DND-41 (cell line): ENCODE measurements around the gene RAPH1.

Source experiments
- ATAC-seq: fragments of 200-7000 bp; cut with Tn5 transposase; 3 replicates; pipeline ENCODE4 v1.9.1; 2021; ENCODE audit warnings: low read depth; ENCODE audit not compliant: insufficient read depth
- DNase-seq: peaks from one replicate; pipeline ENCODE4 v3.0.0-alpha.2; 2020
- H2AFZ ChIP-seq: 2 replicates; pipeline ENCODE4 v1.6.0; 2012; ENCODE audit warnings: low read depth, low read length
- H3K27ac ChIP-seq: 2 replicates; pipeline ENCODE4 v1.5.1; 2012; ENCODE audit warnings: low read length, inconsistent platforms
- H3K27me3 ChIP-seq: fragments of 200-600 bp; sonication (generic); 2 replicates; pipeline ENCODE4 v1.6.0; 2012; ENCODE audit warnings: low read length, mild to moderate bottlenecking, inconsistent platforms; ENCODE audit not compliant: insufficient read depth, poor library complexity
- H3K36me3 ChIP-seq: 2 replicates; pipeline ENCODE4 v1.5.1; 2012; ENCODE audit warnings: low read length, inconsistent platforms; ENCODE audit not compliant: insufficient read depth
- H3K4me1 ChIP-seq: 2 replicates; pipeline ENCODE4 v1.5.1; 2012; ENCODE audit warnings: mild to moderate bottlenecking, low read length; ENCODE audit not compliant: insufficient read depth
- H3K4me2 ChIP-seq: 2 replicates; pipeline ENCODE4 v1.6.0; 2012; ENCODE audit warnings: mild to moderate bottlenecking, moderate library complexity, low read length, inconsistent platforms; ENCODE audit not compliant: insufficient read depth
- H3K4me3 ChIP-seq, 2 experiments: fragments of 200-600 bp in 1 of 2; shearing (Covaris generic) in 1 of 2; 2 replicates each; pipeline ENCODE4 v1.5.1; 2012 to 2016; ENCODE audit warnings: inconsistent platforms in 2 of 2, low read length in 2 of 2, mild to moderate bottlenecking in 2 of 2, low read depth in 1 of 2, moderate library complexity in 1 of 2
- H3K79me2 ChIP-seq: 2 replicates; pipeline ENCODE4 v1.6.0; 2012; ENCODE audit warnings: low read length, inconsistent platforms; ENCODE audit not compliant: insufficient read depth
- H3K9ac ChIP-seq: 2 replicates; pipeline ENCODE4 v1.6.0; 2012; ENCODE audit warnings: low read depth, mild to moderate bottlenecking, inconsistent platforms, low read length, moderate library complexity
- H3K9me3 ChIP-seq: 2 replicates; pipeline ENCODE4 v1.5.1; 2012; ENCODE audit warnings: low read length, moderate library complexity, mild to moderate bottlenecking, inconsistent platforms; ENCODE audit not compliant: insufficient read depth, severe bottlenecking
- H4K20me1 ChIP-seq: 2 replicates; pipeline ENCODE4 v1.6.0; 2012; ENCODE audit warnings: low read length; ENCODE audit not compliant: insufficient read depth
- CTCF ChIP-seq: IDR thresholded peaks from 2 replicates; pipeline ENCODE4 v1.5.1; 2012; ENCODE audit warnings: borderline replicate concordance, low read length, moderate library complexity, mild to moderate bottlenecking; ENCODE audit not compliant: poor library complexity, severe bottlenecking; ENCODE audit errors: extremely low read depth
- EZH2 ChIP-seq: IDR thresholded peaks from 3 replicates; pipeline ENCODE4 v1.6.1; 2012; ENCODE audit warnings: borderline replicate concordance, low read depth, mild to moderate bottlenecking, moderate library complexity, low read length, inconsistent platforms; ENCODE audit not compliant: severe bottlenecking

Gene RAPH1

GRCh38 chr2:203535078-203535783, at the start of gene RAPH1:
Gene RAPH1, minus strand, starts transcription at chr2:203535301. Its CDS starts 39,948 bp downstream, at chr2:203495353.
- peaks cover 2% of the 10 kb centered on the region for H3K9me3 ChIP-seq
- DNase-seq (peak; percentile 65), ATAC-seq (peak; percentile 74)
- H3K79me2 ChIP-seq = no peaks in the 10 kb centered on the region
- H3K36me3 ChIP-seq = no peaks in the 10 kb centered on the region
- peak within 1 kb of the TSS; percentile 60 for H3K9ac ChIP-seq
- H3K4me1 ChIP-seq = peaks cover 24% of the 10 kb centered on the region
- H4K20me1 ChIP-seq = peaks cover 3% of the 10 kb centered on the region; the same call in 1 of the 2 replicates
- H3K4me3 ChIP-seq = peak within 1 kb of the TSS; percentile 51 to 65
- peak within 1 kb of the TSS; percentile 94 for H3K4me2 ChIP-seq
- peak within 1 kb of the TSS; percentile 73 for H2AFZ ChIP-seq
- H3K27me3 ChIP-seq = peaks cover 34% of the 10 kb centered on the region
- no peak within 1 kb of the TSS for H3K27ac ChIP-seq
- TF ChIP-seq EZH2 = peak; percentile 15
- TF ChIP-seq CTCF = no peak

GRCh38 chr2:203584784-203585183, 49.7 kb upstream of the RAPH1 start:
- DNase-seq = no peak
- Histone ChIP-seq H3K4me1 (peaks cover 12% of the 10 kb centered on the region), H3K9me3 (no peaks in the 10 kb centered on the region), H3K4me3 (no peak overlapping the region), H3K79me2 (no peaks in the 10 kb centered on the region), H2AFZ (no peak overlapping the region), H3K4me2 (no peak overlapping the region), H3K9ac (no peak overlapping the region), H3K27ac (no peak overlapping the region), H3K36me3 (no peaks in the 10 kb centered on the region), H4K20me1 (no peaks in the 10 kb centered on the region), H3K27me3 (no peaks in the 10 kb centered on the region)
- no peak for TF ChIP-seq CTCF
- no peak for TF ChIP-seq EZH2
- ATAC-seq = no peak

GRCh38 chr2:203583701-203584100, 48.6 kb upstream of the RAPH1 start:
- Histone ChIP-seq H3K36me3 (no peaks in the 10 kb centered on the region), H3K4me2 (no peak overlapping the region), H3K9ac (no peak overlapping the region), H4K20me1 (no peaks in the 10 kb centered on the region), H3K9me3 (no peaks in the 10 kb centered on the region), H3K27me3 (no peaks in the 10 kb centered on the region), H3K4me1 (peaks cover 23% of the 10 kb centered on the region), H3K27ac (peak overlapping the region; percentile 14; the same call in 1 of the 2 replicates), H2AFZ (no peak overlapping the region), H3K4me3 (no peak overlapping the region), H3K79me2 (no peaks in the 10 kb centered on the region)
- ATAC-seq = no peak
- no peak for DNase-seq
- TF ChIP-seq EZH2 (no peak), CTCF (no peak)
